GM04503 (cell line): ENCODE results near the gene CASQ1.

ENCODE experiments used
- DNase-seq: peaks from one replicate; pipeline ENCODE4 v3.0.0-alpha.2; 2012; ENCODE audit warnings: low read depth

Gene CASQ1

GRCh38 chr1:160168609-160169369, 21.6 kb upstream of the CASQ1 start:
- peak; percentile 60 for DNase-seq

- no peak for DNase-seq
These were observed 20.6 kb upstream of the CASQ1 start for GRCh38 chr1:160169553-160170399.

- peak; percentile 25 for DNase-seq
These were observed 19.0 kb upstream of the CASQ1 start for GRCh38 chr1:160171354-160171753.

GRCh38 chr1:160171980-160172379, 18.4 kb upstream of the CASQ1 start:
- DNase-seq, result no peak

- DNase-seq, result no peak
These were observed 13.1 kb upstream of the CASQ1 start for GRCh38 chr1:160177231-160177630.

GRCh38 chr1:160177667-160178066, 12.7 kb upstream of the CASQ1 start:
- DNase-seq, result no peak

GRCh38 chr1:160178731-160179130, 11.6 kb upstream of the CASQ1 start:
- DNase-seq, result no peak

- DNase-seq, result no peak
These were observed 11.0 kb upstream of the CASQ1 start for GRCh38 chr1:160179336-160179735.

- DNase-seq, result no peak
These were observed 4.1 kb upstream of the CASQ1 start for GRCh38 chr1:160186246-160186645.

GRCh38 chr1:160186729-160187128, 3.6 kb upstream of the CASQ1 start:
- no peak for DNase-seq

- DNase-seq, result no peak
These were observed 3.0 kb upstream of the CASQ1 start for GRCh38 chr1:160187407-160187806.

GRCh38 chr1:160188341-160188740, 2.0 kb upstream of the CASQ1 start:
- no peak for DNase-seq

GRCh38 chr1:160191756-160192155, 1.4 kb downstream of the CASQ1 start:
- no peak for DNase-seq

GRCh38 chr1:160192234-160192633, 1.9 kb downstream of the CASQ1 start:
- no peak for DNase-seq

GRCh38 chr1:160193091-160193819, 2.9 kb downstream of the CASQ1 start:
- peak; percentile 37 for DNase-seq

GRCh38 chr1:160193832-160194736, 3.7 kb downstream of the CASQ1 start:
- DNase-seq, result no peak

- DNase-seq, result no peak
These were observed 4.3 kb downstream of the CASQ1 start for GRCh38 chr1:160194737-160195059.

GRCh38 chr1:160196143-160196542, 5.8 kb downstream of the CASQ1 start:
- no peak for DNase-seq

- no peak for DNase-seq
These were observed 6.9 kb downstream of the CASQ1 start for GRCh38 chr1:160197231-160197630.

GRCh38 chr1:160200786-160201185, 10.4 kb downstream of the CASQ1 start:
- no peak for DNase-seq

GRCh38 chr1:160204526-160205241, 14.3 kb downstream of the CASQ1 start:
- DNase-seq, result no peak
